Neutrophil (primary cell): ENCODE results near the gene FBXW8.
A peak's percentile ranks its signal among the peaks of the same experiment; 100 is the strongest.
"Not testable (repeated sequence)": the region's sequence is repeated elsewhere in the genome, so short reads cannot be mapped to it uniquely, and the experiment has no call there.

Experiments
- H3K27ac ChIP-seq: fragments of 200-600 bp; sonication (generic); 2 replicates; pipeline ENCODE4 v1.5.1; 2016; ENCODE audit warnings: mild to moderate bottlenecking, moderate library complexity
- H3K27me3 ChIP-seq: fragments of 200-600 bp; sonication (generic); 2 replicates; pipeline ENCODE4 v1.6.0; 2016; ENCODE audit warnings: mild to moderate bottlenecking
- H3K36me3 ChIP-seq: fragments of 200-600 bp; sonication (generic); 2 replicates; pipeline ENCODE4 v1.5.1; 2017
- H3K4me1 ChIP-seq, 2 experiments: fragments of 200-600 bp in 1 of 2; sonication (generic) in 1 of 2; 1 replicate in 1 of 2; 2 replicates in 1 of 2; pipeline versions ENCODE4 v1.5.1 to v1.6.1; 2013 to 2016; ENCODE audit warnings: low read depth in 1 of 2, low read length in 1 of 2, mild to moderate bottlenecking in 1 of 2, moderate library complexity in 1 of 2; ENCODE audit not compliant: control insufficient read depth in 1 of 2, insufficient read depth in 1 of 2
- H3K4me3 ChIP-seq, 2 experiments: fragments of 200-600 bp in 1 of 2; sonication (generic) in 1 of 2; 1 replicate in 1 of 2; 2 replicates in 1 of 2; pipeline ENCODE4 v1.5.1; 2013 to 2016; ENCODE audit warnings: low read depth in 1 of 2, low read length in 1 of 2, mild to moderate bottlenecking in 1 of 2, moderate library complexity in 1 of 2
- H3K9me3 ChIP-seq: fragments of 200-600 bp; sonication (generic); 2 replicates; pipeline ENCODE4 v1.5.1; 2016
- CTCF ChIP-seq: fragments of 200-600 bp; sonication (generic); IDR thresholded peaks from 2 replicates; pipeline ENCODE4 v1.5.1; 2016; ENCODE audit warnings: antibody characterized with exemption

FBXW8 gene

GRCh38 chr12:117053050-117053400, 142.3 kb downstream of the FBXW8 start:
- H3K27ac ChIP-seq, result no peak overlapping the region
- H3K36me3 ChIP-seq, result peaks cover 10% of the 10 kb centered on the region
- no peak overlapping the region for H3K4me3 ChIP-seq
- no peaks in the 10 kb centered on the region for H3K27me3 ChIP-seq
- H3K4me1 ChIP-seq, result peaks cover 30 to 42% of the 10 kb centered on the region in 2 experiments
- H3K9me3 ChIP-seq, result no peaks in the 10 kb centered on the region
- no peak for TF ChIP-seq CTCF

GRCh38 chr12:117053597-117054201, 142.9 kb downstream of the FBXW8 start:
- peaks cover 5% of the 10 kb centered on the region for H3K36me3 ChIP-seq
- H3K27ac ChIP-seq, result no peak overlapping the region
- H3K4me3 ChIP-seq, result no peak overlapping the region
- H3K9me3 ChIP-seq, result no peaks in the 10 kb centered on the region
- H3K27me3 ChIP-seq, result no peaks in the 10 kb centered on the region
- H3K4me1 ChIP-seq, result peaks cover 35 to 49% of the 10 kb centered on the region in 2 experiments
- no peak for TF ChIP-seq CTCF

GRCh38 chr12:117054279-117054678, 143.5 kb downstream of the FBXW8 start:
- H3K4me1 ChIP-seq, result peaks cover 40 to 55% of the 10 kb centered on the region in 2 experiments
- H3K27ac ChIP-seq, result peak overlapping the region; percentile 1
- no peaks in the 10 kb centered on the region for H3K9me3 ChIP-seq
- no peak for TF ChIP-seq CTCF
- no peak overlapping the region for H3K4me3 ChIP-seq
- H3K27me3 ChIP-seq, result no peaks in the 10 kb centered on the region
- no peaks in the 10 kb centered on the region for H3K36me3 ChIP-seq

GRCh38 chr12:117057626-117058025, 146.9 kb downstream of the FBXW8 start:
- H3K27me3 ChIP-seq, H3K9me3 ChIP-seq, H3K4me3 ChIP-seq, H3K36me3 ChIP-seq: not testable (repeated sequence)
- Histone ChIP-seq H3K27ac (peak overlapping the region; percentile 71), H3K4me1 (peaks cover 72 to 84% of the 10 kb centered on the region in 2 experiments)

- Histone ChIP-seq H3K9me3 (no peaks in the 10 kb centered on the region), H3K27me3 (no peaks in the 10 kb centered on the region), H3K27ac (peak overlapping the region; percentile 92), H3K36me3 (no peaks in the 10 kb centered on the region), H3K4me1 (peaks cover 75 to 84% of the 10 kb centered on the region in 2 experiments), H3K4me3 (no peak overlapping the region)
- no peak for TF ChIP-seq CTCF
Measured at GRCh38 chr12:117058442-117059072, 147.8 kb downstream of the FBXW8 start.

GRCh38 chr12:117059156-117059555, 148.4 kb downstream of the FBXW8 start:
- no peaks in the 10 kb centered on the region for H3K36me3 ChIP-seq
- H3K4me1 ChIP-seq, result peaks cover 78 to 85% of the 10 kb centered on the region in 2 experiments
- no peaks in the 10 kb centered on the region for H3K9me3 ChIP-seq
- H3K27me3 ChIP-seq, result no peaks in the 10 kb centered on the region
- H3K27ac ChIP-seq, result peak overlapping the region; percentile 92
- H3K4me3 ChIP-seq, result no peak overlapping the region
- TF ChIP-seq CTCF, result no peak
